SKM-1 (cell line): Measurements from ENCODE around the gene MAPK11.
"Not testable (repeated sequence)": the region's sequence is repeated elsewhere in the genome, so short reads cannot be mapped to it uniquely, and the experiment has no call there.

Experiments
- DNase-seq: peaks from one replicate; lab custom pipeline; 2025; ENCODE audit not compliant: unreplicated experiment; lab: John Stamatoyannopoulos, UW

MAPK11 gene

DNA sequence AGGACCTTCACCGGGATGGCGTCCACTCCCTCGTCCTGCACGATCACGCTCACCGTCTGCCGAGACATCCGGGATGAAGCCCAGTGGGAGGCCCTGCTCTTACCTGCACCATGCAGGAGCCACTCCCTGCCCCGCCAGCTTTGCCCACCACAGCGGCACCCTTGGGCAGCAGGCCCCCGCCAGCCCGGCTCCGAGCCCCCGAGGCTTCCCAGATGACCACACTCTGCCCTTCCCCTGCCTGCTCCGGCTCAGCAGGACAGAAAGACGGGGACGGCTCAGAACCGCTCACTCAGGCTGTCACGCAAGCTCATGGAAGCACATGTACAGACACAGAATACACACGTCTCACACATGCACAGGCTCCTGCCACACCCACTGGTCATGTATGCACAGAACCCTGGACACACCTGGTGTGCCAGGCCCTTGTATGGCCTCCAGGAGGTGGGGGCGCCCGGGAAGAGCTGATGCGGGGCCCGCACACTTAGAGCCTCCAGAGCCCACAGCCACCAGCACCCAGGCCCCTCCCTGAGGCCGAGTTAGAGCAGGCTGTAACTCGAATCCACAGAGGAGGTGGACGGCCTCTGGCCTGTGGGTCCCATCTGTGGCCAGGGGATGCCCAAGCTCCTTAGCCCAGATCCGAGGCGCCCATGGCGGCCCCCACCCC, 8.9 kb upstream of the MAPK11 start:
- DNase-seq: no peak

DNA sequence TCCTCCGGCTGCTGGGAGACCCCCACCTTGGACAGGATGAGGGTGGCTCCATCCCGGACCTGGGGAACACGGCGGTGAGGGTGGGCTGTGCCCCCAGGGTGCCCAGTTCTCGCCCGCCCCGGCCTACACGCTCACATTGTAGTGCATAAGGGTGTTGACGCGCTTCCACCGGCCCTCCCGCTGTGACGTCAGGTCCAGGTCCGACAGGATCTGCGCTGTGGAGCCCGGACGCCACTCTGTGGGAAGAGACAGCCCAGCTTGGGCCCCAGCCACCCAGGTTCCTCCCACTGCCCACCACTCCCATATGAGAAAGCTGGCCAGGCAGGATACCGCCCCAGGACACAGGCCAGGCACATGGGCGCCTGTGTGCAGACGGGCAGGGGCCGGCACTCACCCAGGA, 8.3 kb upstream of the MAPK11 start:
- no peak for DNase-seq

DNA sequence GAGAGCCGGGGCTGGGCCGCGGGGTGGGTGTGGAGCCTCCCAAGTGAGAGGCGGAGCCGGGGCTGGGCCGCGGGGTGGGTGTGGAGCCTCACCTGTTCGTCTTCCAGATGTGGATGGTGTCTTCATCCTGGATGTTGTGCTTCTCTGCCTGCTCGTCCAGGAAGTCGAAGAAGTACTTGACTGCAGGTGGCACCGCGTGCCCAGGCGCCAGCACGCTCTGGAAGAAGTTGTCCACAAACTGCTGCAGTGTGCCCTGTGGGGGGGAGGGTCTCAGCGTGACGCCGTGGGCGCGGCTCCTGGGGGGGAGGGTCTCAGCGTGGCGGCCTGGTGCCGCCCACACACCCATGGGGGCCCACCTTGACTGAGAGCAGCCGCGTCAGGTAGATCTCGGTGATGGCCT, 7.6 kb upstream of the MAPK11 start:
- DNase-seq: no peak

DNA sequence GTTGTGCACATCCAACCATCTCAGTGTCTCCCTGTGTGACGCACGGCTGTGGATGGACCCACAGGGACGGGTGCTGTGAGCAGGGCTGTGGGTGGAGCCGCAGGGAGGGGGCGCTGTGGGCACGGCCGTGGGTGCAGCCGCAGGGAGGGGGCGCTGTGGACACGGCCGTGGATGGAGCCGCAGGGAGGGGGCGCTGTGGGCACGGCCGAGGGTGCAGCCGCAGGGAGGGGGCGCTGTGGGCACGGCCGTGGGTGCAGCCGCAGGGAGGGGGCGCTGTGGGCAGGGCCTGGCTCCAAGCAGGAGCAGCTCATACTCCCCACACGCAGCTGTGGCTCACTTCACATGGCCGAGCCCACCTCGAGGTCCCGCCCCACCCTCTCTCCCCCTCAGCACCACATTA, 6.0 kb upstream of the MAPK11 start:
- no peak for DNase-seq

DNA sequence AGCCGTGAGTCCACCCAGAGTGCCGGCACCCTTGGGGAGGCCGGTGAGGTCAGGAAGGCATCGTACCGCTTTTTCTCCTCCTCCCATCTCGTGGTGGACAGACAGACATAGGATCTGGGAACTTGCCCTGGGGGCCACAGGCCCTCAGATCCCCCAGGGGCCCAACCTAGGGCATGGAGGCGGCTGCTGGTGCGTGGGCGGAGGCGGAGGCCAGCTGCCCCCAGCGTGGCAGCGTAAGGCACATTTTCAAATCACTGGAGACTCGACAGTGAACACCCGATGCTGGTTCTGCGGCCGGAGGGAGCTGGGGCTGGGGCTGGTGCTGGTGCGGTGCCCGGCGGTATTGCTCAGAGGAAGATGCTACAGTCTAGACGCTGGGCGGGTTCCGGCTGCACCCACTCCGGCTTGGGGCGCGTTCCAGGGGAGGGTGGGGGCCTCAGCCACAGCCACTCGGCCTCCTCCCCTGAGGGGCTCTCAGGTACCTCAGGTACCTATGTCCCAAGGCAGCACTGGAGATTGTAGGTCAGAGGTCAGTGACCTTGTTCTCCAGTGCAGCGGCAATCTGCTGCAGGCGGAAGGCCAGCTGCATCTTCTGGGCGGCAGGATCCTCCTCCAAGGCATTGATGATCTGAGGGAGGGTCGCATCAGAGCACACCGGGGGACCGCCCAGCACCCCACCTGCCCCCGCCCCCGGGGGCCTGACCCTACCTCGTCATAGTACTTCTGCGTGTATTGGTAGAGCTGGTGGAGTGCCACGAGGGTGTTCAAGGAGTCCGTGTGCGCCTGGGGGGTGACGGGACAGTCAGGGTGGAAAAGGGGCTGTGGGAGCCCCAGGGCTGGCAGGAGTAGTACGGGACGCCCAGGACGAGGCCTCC, 5.2 kb upstream of the MAPK11 start:
- DNase-seq: no peak

DNA sequence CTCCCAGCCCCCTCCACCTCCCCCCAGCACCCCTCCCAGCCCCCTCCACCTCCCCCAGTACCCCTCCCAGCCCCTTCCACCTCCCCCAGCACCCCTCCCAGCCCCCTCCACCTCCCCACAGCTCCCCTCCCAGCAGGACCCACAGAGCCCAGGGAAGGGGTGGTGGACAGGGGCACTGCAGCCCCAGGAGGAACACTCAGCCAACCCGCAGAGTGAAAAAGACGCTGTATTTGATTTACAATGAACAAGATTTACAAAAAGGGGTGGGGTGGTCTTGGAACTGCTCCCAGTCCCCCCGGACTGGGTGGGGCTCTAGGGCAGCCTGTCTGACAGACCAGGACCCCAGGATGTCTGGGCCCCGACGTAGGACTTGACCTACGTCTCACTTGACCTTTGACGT, 4.6 kb upstream of the MAPK11 start:
- DNase-seq: no peak

DNA sequence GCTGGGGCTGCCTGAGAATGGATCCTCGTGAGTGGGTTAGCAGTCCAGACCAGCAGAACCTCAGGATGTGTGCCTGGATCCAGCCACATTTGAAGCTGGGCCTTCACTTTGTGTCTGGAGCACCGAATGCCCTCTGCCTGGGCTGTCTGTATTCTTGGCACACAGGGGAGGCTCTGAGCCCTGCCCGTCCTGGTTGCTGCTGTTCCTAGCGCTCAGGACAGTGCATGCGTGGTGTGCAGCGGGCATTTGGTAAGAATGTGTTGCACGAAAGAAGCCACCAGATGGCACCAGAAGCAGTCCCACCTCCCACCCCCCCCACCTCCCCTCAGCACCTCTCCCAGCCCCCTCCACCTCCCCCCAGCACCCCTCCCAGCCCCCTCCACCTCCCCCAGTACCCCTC, 4.1 kb upstream of the MAPK11 start:
- DNase-seq: no peak

DNA sequence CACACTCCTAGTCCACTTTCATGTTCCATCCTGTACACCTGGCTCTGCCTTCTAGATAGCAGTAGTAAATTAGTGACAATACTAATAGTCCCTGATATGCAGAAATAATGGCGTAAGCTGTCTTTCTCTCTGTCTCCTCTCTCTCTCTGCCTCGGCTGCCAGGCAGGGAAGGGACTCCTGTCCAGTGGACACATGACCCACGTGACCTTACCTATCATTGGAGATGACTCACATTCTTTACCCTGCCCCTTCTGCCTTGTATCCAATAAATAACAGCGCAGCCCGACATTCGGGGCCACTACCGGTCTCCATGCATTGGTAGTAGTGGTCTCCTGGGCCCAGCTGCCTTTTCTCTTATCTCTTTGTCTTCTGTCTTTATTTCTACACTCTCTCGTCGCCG, 3.6 kb upstream of the MAPK11 start:
- not testable (repeated sequence) for DNase-seq

DNA sequence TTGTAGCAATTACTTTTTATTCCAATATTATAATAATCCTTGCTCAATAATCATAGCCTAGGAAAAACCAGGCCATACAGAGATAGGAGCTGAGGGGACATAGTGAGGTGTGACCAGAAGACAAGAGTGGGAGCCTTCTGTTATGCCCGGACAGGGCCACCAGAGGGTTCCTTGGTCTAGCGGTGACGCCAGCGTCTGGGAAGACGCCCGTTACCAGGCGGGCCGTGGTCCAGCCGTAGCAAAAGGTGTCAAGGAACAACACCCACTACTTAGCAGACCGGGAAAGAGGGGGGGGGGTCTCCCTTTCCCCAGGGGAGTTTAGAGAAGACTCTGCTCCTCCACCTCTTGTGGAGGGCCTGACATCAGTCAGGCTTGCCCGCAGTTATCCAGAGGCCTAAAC, 3.2 kb upstream of the MAPK11 start:
- not testable (repeated sequence) for DNase-seq

DNA sequence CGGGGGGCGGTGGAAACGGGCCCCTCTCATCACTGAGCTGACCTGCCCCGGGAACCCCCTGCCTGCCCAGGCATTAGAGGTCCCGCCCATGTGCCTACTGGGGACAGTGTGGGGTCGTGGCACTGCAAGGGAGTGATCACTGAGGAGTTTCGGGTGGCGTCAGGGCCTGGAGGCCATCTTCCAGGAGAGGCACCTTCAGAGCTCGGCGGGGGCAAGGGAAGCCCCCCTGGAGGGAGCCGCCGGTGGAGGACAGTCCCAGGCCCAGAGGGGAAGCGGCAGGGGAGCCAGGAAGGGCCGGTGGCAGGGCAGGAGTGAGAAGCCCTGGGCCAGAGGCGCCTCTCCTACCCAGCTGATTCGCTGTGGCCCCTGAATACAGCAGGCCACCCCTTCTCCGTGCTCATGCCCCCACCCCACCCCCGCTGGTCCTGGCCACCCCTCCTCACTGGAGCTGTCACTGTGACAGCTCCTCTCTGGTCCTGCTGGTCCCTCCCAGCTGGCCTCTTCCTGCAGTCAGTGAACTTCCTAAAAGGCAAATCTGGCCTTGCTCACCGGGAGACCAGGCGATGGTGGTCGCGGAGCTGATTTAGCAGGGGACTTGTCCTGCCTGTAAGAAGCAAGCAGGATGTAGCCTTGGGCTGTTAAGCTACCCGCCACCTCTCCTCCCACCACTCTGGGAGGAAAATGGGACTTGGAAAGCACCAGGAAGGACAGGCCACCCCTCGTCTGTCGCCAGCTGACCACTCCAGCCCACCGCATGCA, 2.0 kb upstream of the MAPK11 start:
- DNase-seq: no peak

DNA sequence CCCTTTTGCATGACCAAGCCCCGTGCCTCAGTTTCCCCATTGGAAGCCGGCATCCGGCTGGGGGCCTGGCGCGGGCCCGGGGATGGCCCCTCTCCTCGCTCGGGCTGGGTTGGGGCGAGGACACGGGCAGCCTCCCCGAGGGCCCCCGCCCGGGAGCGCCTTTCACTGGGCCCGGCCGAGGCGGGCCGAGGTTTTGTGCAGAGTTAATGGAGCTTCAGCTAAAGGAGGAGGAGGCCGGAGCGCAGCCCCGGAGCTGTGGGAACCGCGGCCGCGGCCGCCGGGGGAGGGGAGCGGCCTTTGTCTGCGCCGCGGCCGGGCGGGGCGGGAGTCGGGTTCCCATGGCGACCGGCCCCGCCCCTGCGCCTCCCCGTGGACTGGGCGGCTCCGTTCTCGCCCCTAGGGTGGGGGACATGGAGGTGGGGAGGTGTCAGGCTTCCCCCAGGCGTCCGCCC, 1.4 kb upstream of the MAPK11 start:
- DNase-seq: no peak

DNA sequence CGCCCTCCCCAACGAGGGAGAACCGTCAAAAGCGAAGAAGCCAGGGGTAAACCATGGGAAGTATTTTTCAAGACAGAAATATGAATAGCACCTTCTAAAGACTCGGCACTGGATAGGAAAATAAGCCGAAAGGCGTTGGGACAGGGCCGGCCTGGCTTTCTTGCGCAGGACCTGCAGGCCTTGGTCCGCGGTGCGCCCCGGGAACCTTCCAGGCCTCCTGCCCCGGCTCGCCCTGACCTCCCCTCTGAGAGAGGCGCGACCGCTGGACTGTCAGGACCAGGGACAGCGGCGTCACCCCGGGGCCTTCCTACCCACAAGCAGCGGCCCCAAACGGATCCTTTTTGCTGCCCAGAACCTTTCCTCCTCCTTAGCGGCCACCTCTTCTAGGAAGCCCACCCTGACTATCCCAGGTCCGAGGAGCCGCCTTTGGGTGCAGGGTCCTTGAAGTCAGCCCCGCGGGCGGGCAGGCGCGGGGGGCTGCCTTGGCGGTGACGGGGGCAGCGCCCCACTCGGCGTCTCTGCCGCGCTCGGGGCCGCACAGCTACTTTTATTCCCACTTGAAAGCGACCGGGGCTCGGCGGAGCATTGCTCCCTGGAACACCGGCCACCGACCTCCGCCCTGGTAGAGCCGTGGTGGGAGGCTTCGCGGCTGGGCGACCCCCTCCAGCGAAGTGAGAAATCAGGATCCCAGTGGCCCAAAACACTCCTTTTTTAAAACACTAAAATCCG, 650 bp upstream of the MAPK11 start:
- DNase-seq: no peak

DNA sequence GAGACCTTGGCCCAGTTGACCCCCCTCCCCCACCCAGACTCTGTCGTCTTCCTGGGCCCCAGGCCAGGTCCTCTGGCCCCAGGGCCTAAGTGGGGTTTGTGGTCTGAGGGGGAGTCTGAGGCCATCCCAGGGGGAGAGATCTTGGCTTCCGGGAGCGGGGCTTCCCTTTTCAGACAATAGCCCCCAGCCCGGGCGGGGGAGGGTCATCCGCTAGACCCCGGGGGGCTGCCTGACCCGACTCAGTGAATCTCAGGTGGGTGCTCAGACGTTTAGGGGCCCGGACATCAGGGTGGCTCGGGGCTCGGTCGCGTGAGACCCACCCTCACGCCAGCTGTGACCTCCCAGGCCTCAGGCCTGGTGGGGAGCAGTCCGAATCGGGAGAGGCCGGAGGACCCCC, 609 bp downstream of the MAPK11 start:
- DNase-seq: no peak

DNA sequence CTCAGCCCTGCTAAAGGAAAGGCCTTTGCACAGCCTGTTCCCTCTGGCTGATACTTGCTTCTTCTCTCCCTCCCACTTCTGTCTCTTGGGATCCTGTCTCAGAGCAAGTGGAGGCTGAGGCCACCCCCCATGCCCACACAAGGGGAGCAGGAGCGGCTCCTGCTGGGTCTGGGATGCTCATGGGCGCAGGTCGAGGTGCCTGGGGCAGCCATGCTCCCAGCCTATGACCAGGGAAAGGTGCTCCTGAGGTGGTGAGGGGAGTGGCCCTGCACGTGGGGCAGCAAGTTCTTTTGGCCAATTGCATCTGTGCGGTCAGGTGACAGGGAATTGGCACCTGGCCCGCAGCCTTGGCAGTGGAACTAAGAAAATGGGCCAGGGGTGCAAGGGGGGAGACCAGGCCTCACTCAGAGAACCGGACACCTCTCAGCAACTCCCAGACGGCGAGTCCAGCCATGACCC, 1.5 kb downstream of the MAPK11 start:
- DNase-seq: no peak

DNA sequence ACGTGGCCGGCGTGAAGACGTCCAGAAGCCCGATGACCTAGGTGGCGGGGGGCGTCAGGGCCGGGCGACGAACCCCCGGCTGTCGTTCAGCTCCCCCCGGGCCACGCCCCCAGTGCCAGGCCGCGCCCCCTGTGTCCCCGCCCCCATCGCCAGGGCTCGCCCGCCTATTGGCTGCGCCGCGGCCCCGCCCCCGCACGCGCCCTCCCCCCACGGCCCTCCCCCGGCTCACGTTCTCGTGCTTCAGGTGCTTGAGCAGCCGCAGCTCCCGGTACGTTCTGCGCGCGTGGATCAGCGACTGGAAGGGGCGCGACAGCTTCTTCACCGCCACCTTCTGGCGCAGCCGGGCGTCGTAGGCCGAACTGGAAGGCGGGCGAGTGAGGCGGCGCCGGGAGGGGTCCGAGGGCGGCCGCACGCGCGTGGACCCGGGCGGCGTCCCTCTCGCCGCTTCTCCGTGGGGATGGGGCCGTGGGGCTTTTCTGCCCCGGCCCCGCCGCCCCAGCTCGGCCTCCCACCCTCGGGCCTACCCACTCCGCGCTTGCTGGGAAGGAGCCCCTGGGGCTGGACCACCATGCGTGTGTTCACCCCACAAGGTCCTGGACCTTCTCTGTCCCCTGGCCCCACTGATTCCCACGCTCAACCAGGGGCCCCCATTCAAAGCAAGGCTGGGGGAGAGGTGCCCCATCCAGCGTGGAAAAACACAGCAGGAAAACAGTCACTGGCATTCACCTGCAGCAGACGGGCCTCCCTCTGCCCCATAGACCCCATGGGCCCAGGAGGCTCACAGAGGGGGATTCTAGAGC, 2.4 kb downstream of the MAPK11 start:
- no peak for DNase-seq

DNA sequence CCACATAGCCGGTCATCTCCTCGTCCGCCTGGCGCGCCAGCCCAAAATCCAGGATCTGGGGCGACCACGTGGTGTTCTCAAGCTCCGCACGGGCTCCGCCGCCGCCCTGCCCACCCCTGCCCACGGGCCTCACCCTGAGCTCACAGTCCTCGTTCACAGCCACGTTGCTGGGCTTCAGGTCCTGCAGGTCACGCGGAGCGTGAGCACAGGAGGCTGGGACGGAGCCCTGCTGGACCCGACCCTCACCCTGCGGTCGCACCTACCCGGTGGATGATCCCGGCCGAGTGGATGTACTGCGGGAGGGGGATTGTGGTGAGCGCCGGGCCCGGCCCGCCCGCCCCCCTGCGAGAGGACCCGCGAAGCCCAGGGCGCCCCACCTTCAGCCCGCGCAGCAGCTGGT, 3.2 kb downstream of the MAPK11 start:
- no peak for DNase-seq

DNA sequence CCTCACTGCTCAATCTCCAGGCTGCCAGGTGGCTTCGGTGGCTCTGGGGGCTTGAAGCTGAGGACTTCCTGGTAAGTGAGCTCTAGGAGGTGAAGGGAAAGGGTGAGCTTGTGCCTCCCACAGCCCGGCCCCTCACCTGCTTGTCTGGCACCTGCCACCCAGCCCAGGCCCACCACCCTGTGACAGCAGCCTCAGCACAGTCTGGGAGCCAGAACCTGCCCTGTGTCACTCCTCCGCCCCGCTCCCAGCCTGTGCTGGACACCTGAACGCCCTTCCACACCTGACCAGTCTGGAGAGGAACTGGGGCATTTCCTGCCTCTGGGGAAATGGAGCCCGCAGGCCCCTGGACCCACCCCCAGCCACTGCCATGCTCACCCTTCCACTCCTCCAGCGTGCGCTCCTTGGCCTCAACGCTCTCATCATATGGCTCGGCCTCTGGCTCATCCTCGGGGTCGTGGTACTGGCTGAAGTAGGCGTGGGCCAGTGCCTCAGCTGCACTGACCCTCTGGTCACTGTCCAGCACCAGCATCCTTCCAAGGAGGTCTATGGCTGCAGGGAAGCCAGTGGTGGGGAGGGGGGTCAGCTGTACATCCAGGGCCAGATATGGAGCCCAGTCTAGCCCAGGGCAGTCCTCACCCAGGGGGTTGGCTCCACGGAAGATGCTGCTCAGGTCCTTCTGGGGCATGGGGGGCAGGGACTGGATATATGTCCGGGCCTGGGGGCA, 5.1 kb downstream of the MAPK11 start:
- no peak for DNase-seq

DNA sequence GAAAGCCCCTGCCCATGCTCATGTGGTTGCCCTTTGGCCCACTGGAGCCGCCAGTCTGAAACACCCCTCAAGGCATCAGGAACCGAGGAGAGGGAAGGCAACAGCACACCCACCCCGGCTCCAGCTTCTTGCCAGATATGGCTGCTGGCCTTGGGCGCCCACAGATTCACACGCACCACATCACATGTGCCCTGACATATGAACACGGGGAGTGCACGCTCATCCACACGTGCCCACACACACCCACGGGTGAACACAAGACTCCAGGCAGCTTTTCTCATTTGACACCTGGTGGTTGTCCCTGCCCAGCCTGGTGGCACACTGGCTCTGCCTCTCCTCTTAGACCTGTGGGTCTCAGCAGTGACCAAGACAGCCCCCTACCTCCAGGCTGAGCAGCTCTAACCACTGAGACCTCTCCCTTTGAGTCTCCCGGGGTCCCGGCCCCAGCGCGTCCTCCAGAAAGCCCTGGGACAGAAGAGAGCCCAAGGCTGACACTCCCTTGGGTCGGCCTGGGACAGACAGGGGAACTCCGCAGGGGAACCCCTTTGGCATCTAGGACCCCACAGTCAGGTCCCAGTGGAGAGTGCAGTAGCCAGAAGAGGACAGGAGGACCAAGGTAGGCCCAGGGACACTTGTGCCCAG, 6.0 kb downstream of the MAPK11 start:
- no peak for DNase-seq

DNA sequence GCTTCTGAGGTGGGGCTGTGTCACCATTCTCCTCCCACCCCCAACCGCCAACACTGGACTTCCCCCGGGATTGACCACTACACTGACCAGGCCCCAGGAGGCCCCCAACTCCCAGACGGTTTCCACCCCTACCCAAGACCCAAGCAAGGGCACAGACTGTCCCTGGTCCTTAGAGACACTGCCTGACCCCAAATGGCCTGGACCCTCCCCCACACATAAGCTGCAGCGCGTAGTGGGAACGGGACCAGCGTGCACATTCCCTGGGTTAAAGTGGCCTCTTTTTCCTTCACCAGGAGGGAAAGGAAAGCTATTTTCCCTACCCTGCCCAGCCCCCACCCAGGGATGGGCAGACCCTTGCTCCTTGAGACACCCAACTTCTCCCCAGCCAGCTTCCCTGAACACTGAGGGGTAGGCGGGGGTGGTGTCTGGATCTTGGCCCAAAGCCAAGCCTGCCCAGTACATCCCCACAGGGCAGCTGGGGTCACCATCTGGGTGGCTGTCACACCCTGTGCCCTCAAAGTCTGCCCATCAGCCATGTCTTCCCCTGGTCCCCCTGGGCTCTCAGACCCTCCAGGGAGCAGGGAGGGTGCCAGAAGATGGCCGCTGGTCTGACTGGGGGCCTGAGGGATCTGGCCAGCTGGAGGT, 7.1 kb downstream of the MAPK11 start:
- no peak for DNase-seq
